HepG2 (cell line): ENCODE results near the gene COG5. TPM values are rescaled to one million over a fixed set of nuclear protein-coding genes. Genes with fewer than 3 reads are reported as not detected.

Source experiments
- AGO2 ChIP-seq: fragments of 200-400 bp; formaldehyde crosslinking; optimal IDR thresholded peaks from 2 replicates; pipeline ENCODE3; 2017; ENCODE audit warnings: mild to moderate bottlenecking, low read depth, low read length, moderate library complexity
- CBX1 ChIP-seq: IDR thresholded peaks from one replicate; pipeline ENCODE4 v1.6.1; 2016; ENCODE audit warnings: antibody characterized with exemption, low read depth
- EED ChIP-seq: sonication (generic); formaldehyde crosslinking; IDR thresholded peaks from 2 replicates; pipeline ENCODE4 v1.5.0; 2020; ENCODE audit warnings: mild to moderate bottlenecking, missing genetic modification reagents
- ESRRA ChIP-seq: sonication (generic); formaldehyde crosslinking; IDR thresholded peaks from 2 replicates; pipeline ENCODE4 v1.5.1; 2020; ENCODE audit warnings: mild to moderate bottlenecking, low read depth, missing genetic modification reagents
- FOXA1 ChIP-seq, 2 experiments: fragments of 450-650 bp in 1 of 2; sonication (generic) in 1 of 2; formaldehyde crosslinking in 1 of 2; IDR thresholded peaks; 2 replicates each; pipeline versions ENCODE4 v1.4.0 to v1.6.1; 2016 to 2020; ENCODE audit warnings: missing genetic modification reagents in 1 of 2
- GATAD1 ChIP-seq: IDR thresholded peaks from 2 replicates; pipeline ENCODE4 v1.6.1; 2016; ENCODE audit warnings: missing genetic modification reagents, missing compliant biosample characterization
- IRX3 ChIP-seq: sonication (generic); formaldehyde crosslinking; IDR thresholded peaks from 2 replicates; pipeline ENCODE4 v1.8.1; 2023; ENCODE audit warnings: mild to moderate bottlenecking, low read depth, missing genetic modification reagents, borderline replicate concordance
- NFE2L2 ChIP-seq: fragments of 150-350 bp; IDR thresholded peaks from 2 replicates; pipeline ENCODE4 v1.6.1; 2014; ENCODE audit warnings: low read length
- SIN3A ChIP-seq: IDR thresholded peaks from 2 replicates; pipeline ENCODE4 v1.6.1; 2011; ENCODE audit warnings: low read depth, mild to moderate bottlenecking, control low read depth, low read length, borderline replicate concordance
- SP2 ChIP-seq: sonication (generic); formaldehyde crosslinking; IDR thresholded peaks from 2 replicates; pipeline ENCODE4 v1.5.1; 2020; ENCODE audit warnings: mild to moderate bottlenecking, missing genetic modification reagents
- SRSF1 ChIP-seq: fragments of 200-400 bp; formaldehyde crosslinking; optimal IDR thresholded peaks from 2 replicates; pipeline ENCODE3; 2017; ENCODE audit warnings: mild to moderate bottlenecking, low read depth, low read length, moderate library complexity
- TAF1 ChIP-seq: sonication (generic); formaldehyde crosslinking; IDR thresholded peaks from 2 replicates; pipeline ENCODE4 v1.4.0; 2020; ENCODE audit warnings: missing genetic modification reagents
- ZFP36L2 ChIP-seq: sonication (generic); formaldehyde crosslinking; IDR thresholded peaks from 2 replicates; pipeline ENCODE4 v1.4.0; 2020; ENCODE audit warnings: missing genetic modification reagents
- ZNF225 ChIP-seq: sonication (generic); formaldehyde crosslinking; IDR thresholded peaks from 2 replicates; pipeline ENCODE4 v1.4.0; 2020; ENCODE audit warnings: mild to moderate bottlenecking, missing genetic modification reagents
- ZNF83 ChIP-seq: sonication (generic); formaldehyde crosslinking; IDR thresholded peaks from 2 replicates; pipeline ENCODE4 v1.4.0; 2020; ENCODE audit warnings: missing genetic modification reagents, mild to moderate bottlenecking, borderline replicate concordance
- ZSCAN12 ChIP-seq: sonication (generic); formaldehyde crosslinking; IDR thresholded peaks from 2 replicates; pipeline ENCODE4 v1.9.0; 2021; ENCODE audit warnings: mild to moderate bottlenecking, missing genetic modification reagents
- ZZZ3 ChIP-seq: sonication (generic); formaldehyde crosslinking; IDR thresholded peaks from 2 replicates; pipeline ENCODE4 v1.4.0; 2020; ENCODE audit warnings: missing genetic modification reagents, mild to moderate bottlenecking, borderline replicate concordance
- polyA plus RNA-seq, 8 experiments: library from polyadenylated mRNA; depleted of rRNA in 3 of 8; stranded (reverse) in 7 of 8; unstranded in 1 of 8; fragments of >200 nt; fragmentation: Illumina TruSeq in 4 of 8; extraction: Trizol in 4 of 8; gene quantifications; 2 replicates each; pipeline versions ENCODE4 v1.2.1 to v1.2.3, GENCODE V29; 2011 to 2016; ENCODE audit warnings: low read depth in 4 of 8, missing spikeins in 1 of 8, mixed read lengths in 1 of 8; ENCODE audit not compliant: insufficient read depth in 1 of 8
- total RNA-seq, 5 experiments: library from RNA; depleted of rRNA; stranded (reverse); fragments of >200 nt; fragmentation: Illumina TruSeq; extraction: Trizol; gene quantifications; 2 replicates each; pipeline ENCODE4 v1.2.3, GENCODE V29; 2016; ENCODE audit warnings: low read depth in 1 of 5
- TF ChIP-seq, protein P1 (sequence below): sonication (generic); formaldehyde crosslinking; IDR thresholded peaks from 2 replicates; pipeline ENCODE4 v1.5.0; 2020; ENCODE audit warnings: mild to moderate bottlenecking, missing genetic modification reagents, borderline replicate concordance
- TF ChIP-seq, protein P2 (sequence below): sonication (generic); formaldehyde crosslinking; IDR thresholded peaks from 2 replicates; pipeline ENCODE4 v1.4.0; 2020; ENCODE audit warnings: missing genetic modification reagents; ENCODE audit errors: not compliant biosample characterization
- TF ChIP-seq, protein P3 (sequence below): sonication (generic); formaldehyde crosslinking; IDR thresholded peaks from 2 replicates; pipeline ENCODE4 v1.4.0; 2020; ENCODE audit warnings: missing genetic modification reagents, low read depth, mild to moderate bottlenecking, borderline replicate concordance
- TF ChIP-seq, protein P4 (sequence below): sonication (generic); formaldehyde crosslinking; IDR thresholded peaks from 2 replicates; pipeline ENCODE4 v1.5.0; 2020; ENCODE audit warnings: mild to moderate bottlenecking, missing genetic modification reagents, borderline replicate concordance

Gene COG5
- total and polyA plus RNA-seq, 2 of the 13 experiments (the other 11 are each of a cell fraction or from before 2014, with no cell fraction given) = 20.4 to 31.3 TPM

DNA sequence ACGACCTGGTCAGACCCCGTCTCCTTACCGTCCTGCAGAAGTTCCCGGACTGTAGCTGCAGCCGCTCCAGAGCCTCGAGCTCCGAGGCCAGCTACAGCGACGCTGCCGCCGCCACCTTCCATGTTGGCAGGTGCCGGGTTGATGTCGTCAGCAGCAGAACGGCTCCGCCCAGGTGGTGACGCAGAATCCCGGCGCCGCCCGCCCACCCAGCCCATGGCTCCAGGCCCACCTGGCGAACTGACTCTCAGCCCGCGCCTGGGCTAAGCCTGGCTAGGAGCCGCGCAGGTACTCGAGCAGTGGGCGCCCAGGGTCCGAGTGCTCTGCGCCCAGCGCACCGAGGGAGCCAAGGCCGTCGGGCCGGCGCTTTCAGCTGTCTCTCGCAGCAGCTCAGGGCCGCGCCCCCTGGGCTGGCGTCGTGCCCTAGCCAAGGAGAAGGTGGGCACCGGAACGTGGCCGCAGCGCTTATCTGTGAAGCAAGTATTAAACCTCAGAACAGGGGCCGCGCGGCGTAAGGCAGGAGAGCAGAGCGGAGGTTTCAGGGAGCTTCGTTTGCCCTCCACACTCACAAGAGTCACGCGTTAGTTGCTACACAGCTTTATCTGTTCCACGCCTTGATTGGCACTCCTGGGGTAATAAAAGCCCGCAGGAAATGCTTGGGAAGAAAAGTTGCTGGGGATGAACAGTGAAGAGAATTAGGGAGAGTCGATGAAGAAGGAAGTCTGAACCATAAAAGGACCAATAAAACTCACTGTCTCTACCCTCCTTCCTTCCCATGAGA, at the start of gene COG5, which contains the start of gene DUS4L (continued):
- TF ChIP-seq, protein P1, sequence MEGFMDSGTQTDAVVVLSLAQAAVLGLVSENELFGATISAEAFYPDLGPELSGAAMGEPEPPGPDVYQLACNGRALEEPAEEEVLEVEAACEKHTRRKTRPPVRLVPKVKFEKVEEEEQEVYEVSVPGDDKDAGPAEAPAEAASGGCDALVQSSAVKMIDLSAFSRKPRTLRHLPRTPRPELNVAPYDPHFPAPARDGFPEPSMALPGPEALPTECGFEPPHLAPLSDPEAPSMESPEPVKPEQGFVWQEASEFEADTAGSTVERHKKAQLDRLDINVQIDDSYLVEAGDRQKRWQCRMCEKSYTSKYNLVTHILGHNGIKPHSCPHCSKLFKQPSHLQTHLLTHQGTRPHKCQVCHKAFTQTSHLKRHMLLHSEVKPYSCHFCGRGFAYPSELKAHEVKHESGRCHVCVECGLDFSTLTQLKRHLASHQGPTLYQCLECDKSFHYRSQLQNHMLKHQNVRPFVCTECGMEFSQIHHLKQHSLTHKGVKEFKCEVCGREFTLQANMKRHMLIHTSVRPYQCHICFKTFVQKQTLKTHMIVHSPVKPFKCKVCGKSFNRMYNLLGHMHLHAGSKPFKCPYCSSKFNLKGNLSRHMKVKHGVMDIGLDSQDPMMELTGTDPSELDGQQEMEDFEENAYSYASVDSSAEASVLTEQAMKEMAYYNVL (CRISPR knock-in tag) = peak; percentile 46; the same call in 1 of the 2 replicates
- TF ChIP-seq, protein P2, sequence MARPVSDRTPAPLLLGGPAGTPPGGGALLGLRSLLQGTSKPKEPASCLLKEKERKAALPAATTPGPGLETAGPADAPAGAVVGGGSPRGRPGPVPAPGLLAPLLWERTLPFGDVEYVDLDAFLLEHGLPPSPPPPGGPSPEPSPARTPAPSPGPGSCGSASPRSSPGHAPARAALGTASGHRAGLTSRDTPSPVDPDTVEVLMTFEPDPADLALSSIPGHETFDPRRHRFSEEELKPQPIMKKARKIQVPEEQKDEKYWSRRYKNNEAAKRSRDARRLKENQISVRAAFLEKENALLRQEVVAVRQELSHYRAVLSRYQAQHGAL (CRISPR knock-in tag) = no peak
- TF ChIP-seq IRX3 (CRISPR knock-in tag) (0 out of 2 replicates have a peak, but pooled peaks have one; percentile 43), TAF1 (CRISPR knock-in tag) (peak; percentile 91), SIN3A (peak; percentile 96; the same call in 1 of the 2 replicates), EED (CRISPR knock-in tag) (no peak; the same call in none of the 2 replicates), SRSF1 (peak; percentile 85), AGO2 (peak; percentile 38), FOXA1 (IDR thresholded peaks at IDR 0.05) (no peak), FOXA1 (CRISPR knock-in tag; IDR thresholded peaks at IDR 0.05) (peak; percentile 43; the same call in 1 of the 2 replicates), SP2 (peak; percentile 58), NFE2L2 (no peak), ZNF83 (CRISPR knock-in tag) (0 out of 2 replicates have a peak, but pooled peaks have one; percentile 51), ESRRA (CRISPR knock-in tag) (0 out of 2 replicates have a peak, but pooled peaks have one; percentile 23), GATAD1 (CRISPR knock-in tag) (peak; percentile 98), ZFP36L2 (CRISPR knock-in tag) (no peak; the same call in 1 of the 2 replicates), ZNF225 (peak; percentile 74; the same call in 1 of the 2 replicates), ZSCAN12 (CRISPR knock-in tag) (no peak), ZZZ3 (CRISPR knock-in tag) (peak; percentile 72; the same call in 1 of the 2 replicates), CBX1 (peak; percentile 69)
- TF ChIP-seq, protein P3, sequence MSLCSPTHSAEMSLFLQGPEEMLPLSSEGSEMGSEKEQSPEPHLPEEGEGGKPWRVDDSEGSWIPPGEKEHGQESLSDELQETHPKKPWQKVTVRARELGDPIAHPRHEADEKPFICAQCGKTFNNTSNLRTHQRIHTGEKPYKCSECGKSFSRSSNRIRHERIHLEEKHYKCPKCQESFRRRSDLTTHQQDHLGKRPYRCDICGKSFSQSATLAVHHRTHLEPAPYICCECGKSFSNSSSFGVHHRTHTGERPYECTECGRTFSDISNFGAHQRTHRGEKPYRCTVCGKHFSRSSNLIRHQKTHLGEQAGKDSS (CRISPR knock-in tag) = peak; percentile 59; the same call in 1 of the 2 replicates
- TF ChIP-seq, protein P4, sequence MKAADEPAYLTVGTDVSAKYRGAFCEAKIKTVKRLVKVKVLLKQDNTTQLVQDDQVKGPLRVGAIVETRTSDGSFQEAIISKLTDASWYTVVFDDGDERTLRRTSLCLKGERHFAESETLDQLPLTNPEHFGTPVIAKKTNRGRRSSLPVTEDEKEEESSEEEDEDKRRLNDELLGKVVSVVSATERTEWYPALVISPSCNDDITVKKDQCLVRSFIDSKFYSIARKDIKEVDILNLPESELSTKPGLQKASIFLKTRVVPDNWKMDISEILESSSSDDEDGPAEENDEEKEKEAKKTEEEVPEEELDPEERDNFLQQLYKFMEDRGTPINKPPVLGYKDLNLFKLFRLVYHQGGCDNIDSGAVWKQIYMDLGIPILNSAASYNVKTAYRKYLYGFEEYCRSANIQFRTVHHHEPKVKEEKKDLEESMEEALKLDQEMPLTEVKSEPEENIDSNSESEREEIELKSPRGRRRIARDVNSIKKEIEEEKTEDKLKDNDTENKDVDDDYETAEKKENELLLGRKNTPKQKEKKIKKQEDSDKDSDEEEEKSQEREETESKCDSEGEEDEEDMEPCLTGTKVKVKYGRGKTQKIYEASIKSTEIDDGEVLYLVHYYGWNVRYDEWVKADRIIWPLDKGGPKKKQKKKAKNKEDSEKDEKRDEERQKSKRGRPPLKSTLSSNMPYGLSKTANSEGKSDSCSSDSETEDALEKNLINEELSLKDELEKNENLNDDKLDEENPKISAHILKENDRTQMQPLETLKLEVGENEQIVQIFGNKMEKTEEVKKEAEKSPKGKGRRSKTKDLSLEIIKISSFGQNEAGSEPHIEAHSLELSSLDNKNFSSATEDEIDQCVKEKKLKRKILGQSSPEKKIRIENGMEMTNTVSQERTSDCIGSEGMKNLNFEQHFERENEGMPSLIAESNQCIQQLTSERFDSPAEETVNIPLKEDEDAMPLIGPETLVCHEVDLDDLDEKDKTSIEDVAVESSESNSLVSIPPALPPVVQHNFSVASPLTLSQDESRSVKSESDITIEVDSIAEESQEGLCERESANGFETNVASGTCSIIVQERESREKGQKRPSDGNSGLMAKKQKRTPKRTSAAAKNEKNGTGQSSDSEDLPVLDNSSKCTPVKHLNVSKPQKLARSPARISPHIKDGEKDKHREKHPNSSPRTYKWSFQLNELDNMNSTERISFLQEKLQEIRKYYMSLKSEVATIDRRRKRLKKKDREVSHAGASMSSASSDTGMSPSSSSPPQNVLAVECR (CRISPR knock-in tag) = peak; percentile 98
